GM12878 (cell line): ENCODE data around the gene C11orf42. TPM values are rescaled to one million over a fixed set of nuclear protein-coding genes. Genes with fewer than 3 reads are reported as not detected.

Experiments used
- ATAC-seq: fragments of 200-7000 bp; cut with Tn5 transposase; 3 replicates; pipeline ENCODE4 v1.9.1; 2020; ENCODE audit warnings: mild to moderate bottlenecking, moderate library complexity
- BruUV-seq: library from RNA; stranded (reverse); fragments of 400-500 nt; replicated peaks from 2 replicates; lab custom pipeline; 2021; lab: Mats Ljungman, UMichigan
- CTCF ChIA-PET: fragments of 300-600 bp; sonication (Branson Sonifier 250); formaldehyde crosslinking; extraction: SDS; loops from one replicate; lab custom pipeline; 2021; ENCODE audit warnings: inconsistent platforms; lab: Yijun Ruan, JAX
- POLR2A ChIA-PET: fragments of 350-600 bp; formaldehyde crosslinking; extraction: SDS; loops from one replicate; lab custom pipeline; 2021; ENCODE audit warnings: inconsistent platforms; lab: Charles Lee
- RAD21 ChIA-PET: fragments of 300-600 bp; sonication (Branson Sonifier 250); formaldehyde crosslinking; loops from one replicate; lab custom pipeline; 2023; ENCODE audit warnings: antibody characterized with exemption; ENCODE audit not compliant: unreplicated experiment; lab: Charles Lee
- SMC1A ChIA-PET: fragments of 300-600 bp; sonication (Branson Sonifier 250); formaldehyde crosslinking; loops from one replicate; lab custom pipeline; 2023; ENCODE audit not compliant: unreplicated experiment, uncharacterized antibody; lab: Charles Lee
- DNase-seq: peaks from one replicate; pipeline ENCODE4 v3.0.0-alpha.2; 2011; ENCODE audit warnings: low read depth, low spot score
- FAIRE-seq: peaks from 3 replicates; lab custom pipeline; 2011; peaks lifted over from hg19 to GRCh38; lab: Jason Lieb, UNC
- H2AFZ ChIP-seq: 2 replicates; pipeline ENCODE4 v1.6.0; 2011; ENCODE audit warnings: low read depth, low read length, control low read depth; ENCODE audit not compliant: control insufficient read depth
- H3K27ac ChIP-seq: 2 replicates; pipeline ENCODE4 v1.5.1; 2011; ENCODE audit warnings: control low read depth; ENCODE audit not compliant: control insufficient read depth, insufficient read depth
- H3K27me3 ChIP-seq, 2 experiments: replicated peaks in 1 of 2; 2 replicates each; pipeline versions ENCODE4 v1.6.0 to v1.6.1; 2011; ENCODE audit warnings: low read length in 1 of 2; ENCODE audit not compliant: control insufficient read depth in 2 of 2, insufficient read depth in 2 of 2
- H3K36me3 ChIP-seq, 2 experiments: 2 replicates each; pipeline ENCODE4 v1.5.1; 2011; ENCODE audit warnings: low read length in 1 of 2; ENCODE audit not compliant: control insufficient read depth in 2 of 2, insufficient read depth in 2 of 2
- H3K4me1 ChIP-seq: 2 replicates; pipeline ENCODE4 v1.6.1; 2011; ENCODE audit warnings: mild to moderate bottlenecking, low read length, moderate library complexity, mixed read lengths; ENCODE audit not compliant: control insufficient read depth, insufficient read depth
- H3K4me2 ChIP-seq: 2 replicates; pipeline ENCODE4 v1.6.0; 2011; ENCODE audit warnings: control low read depth; ENCODE audit not compliant: control insufficient read depth, insufficient read depth
- H3K4me3 ChIP-seq: fragments of 200-600 bp; sonication (generic); 2 replicates; pipeline ENCODE4 v1.5.1; 2016
- H3K79me2 ChIP-seq: 2 replicates; pipeline ENCODE4 v1.6.0; 2011; ENCODE audit warnings: low read length; ENCODE audit not compliant: control insufficient read depth, insufficient read depth
- H3K9ac ChIP-seq: 2 replicates; pipeline ENCODE4 v1.8.0; 2011; ENCODE audit warnings: low read length, control low read depth, mixed read lengths; ENCODE audit not compliant: control insufficient read depth, insufficient read depth
- H3K9me3 ChIP-seq: replicated peaks from 3 replicates; pipeline ENCODE4 v1.5.1; 2011; ENCODE audit warnings: mild to moderate bottlenecking, low read length; ENCODE audit not compliant: control insufficient read depth, insufficient read depth
- H4K20me1 ChIP-seq: 2 replicates; pipeline ENCODE4 v1.6.0; 2011; ENCODE audit not compliant: control insufficient read depth, insufficient read depth
- CBX3 ChIP-seq: fragments of 200-600 bp; sonication (generic); IDR thresholded peaks from 2 replicates; pipeline ENCODE4 v1.6.1; 2016; ENCODE audit warnings: low read depth, borderline replicate concordance
- CREB1 ChIP-seq: IDR thresholded peaks from 2 replicates; pipeline ENCODE4 v1.6.1; 2012; ENCODE audit warnings: low read depth, mild to moderate bottlenecking, inconsistent platforms
- KLF5 ChIP-seq: fragments of 450-650 bp; IDR thresholded peaks from 2 replicates; pipeline ENCODE4 v1.6.1; 2014; ENCODE audit warnings: mild to moderate bottlenecking; ENCODE audit not compliant: partially characterized antibody
- MEF2A ChIP-seq: IDR thresholded peaks from 2 replicates; pipeline ENCODE4 v1.6.1; 2011; ENCODE audit warnings: low read depth, mild to moderate bottlenecking, low read length, moderate library complexity; ENCODE audit not compliant: insufficient read depth
- NFYA ChIP-seq: IDR thresholded peaks from 2 replicates; pipeline ENCODE4 v1.6.1; 2011; ENCODE audit warnings: low read depth, mild to moderate bottlenecking, low read length, improper control_type of control experiment, borderline replicate concordance
- NR2F1 ChIP-seq: fragments of 450-650 bp; conservative IDR thresholded peaks from 2 replicates; pipeline ENCODE4 v1.6.1; 2017; ENCODE audit warnings: mild to moderate bottlenecking
- PML ChIP-seq: IDR thresholded peaks from 2 replicates; pipeline ENCODE4 v1.6.1; 2012; ENCODE audit warnings: low read length, inconsistent platforms
- RCOR1 ChIP-seq: conservative IDR thresholded peaks from 2 replicates; pipeline ENCODE4 v1.6.1; 2012; ENCODE audit warnings: low read depth, low read length, improper control_type of control experiment
- SMC3 ChIP-seq: IDR thresholded peaks from 2 replicates; pipeline ENCODE4 v1.6.1; 2011; ENCODE audit warnings: low read length, improper control_type of control experiment, borderline replicate concordance
- YY1 ChIP-seq: IDR thresholded peaks from 2 replicates; pipeline ENCODE4 v1.6.1; 2011; ENCODE audit warnings: low read depth, mild to moderate bottlenecking, low read length
- ZNF384 ChIP-seq: IDR thresholded peaks from 2 replicates; pipeline ENCODE4 v1.6.1; 2012; ENCODE audit warnings: low read depth, mild to moderate bottlenecking, low read length, improper control_type of control experiment, borderline replicate concordance
- ZZZ3 ChIP-seq: IDR thresholded peaks from 2 replicates; pipeline ENCODE4 v1.6.1; 2011; ENCODE audit warnings: low read depth; ENCODE audit not compliant: control insufficient read depth, insufficient read length
- WGBS: methylation state at CpG from one replicate; pipeline ENCODE4 v1.1.6; 2016; ENCODE audit warnings: low lambda C conversion rate; ENCODE audit not compliant: insufficient replicate concordance, insufficient coverage; ENCODE audit errors: missing lambda C conversion rate; 5-methylcytosine and 5-hydroxymethylcytosine counted together
- in situ Hi-C: fragments of 300-500 bp; cut with MboI; formaldehyde crosslinking; loops from 9 replicates; pipeline ENCODE4 v1.14.3; 2018; ENCODE audit warnings: mixed read lengths
- intact Hi-C: fragments of 100-400 bp; cut with micrococcal nuclease; formaldehyde crosslinking; loops from one replicate; pipeline ENCODE4 v1.14.2; 2022; ENCODE audit not compliant: unreplicated experiment
- polyA plus RNA-seq, 11 experiments: library from polyadenylated mRNA; depleted of rRNA in 4 of 11; unstranded in 6 of 11; stranded (reverse) in 5 of 11; fragments of >200 nt; fragmentation: Nextera tagmentation in 4 of 11; fragmentation: Illumina TruSeq in 1 of 11; extraction: Ambion mirVana in 4 of 11; extraction: Trizol in 1 of 11; gene quantifications; 1 replicate in 1 of 11; 2 replicates in 10 of 11; pipeline versions ENCODE4 v1.2.1 to v1.2.3, GENCODE V29; 2011 to 2016; ENCODE audit warnings: inconsistent platforms in 2 of 11, missing spikeins in 2 of 11, low read depth in 1 of 11
- total RNA-seq, 4 experiments: library from RNA; depleted of rRNA in 3 of 4; stranded (reverse); fragments of >200 nt in 3 of 4; fragmentation: Illumina TruSeq in 1 of 4; extraction: Trizol in 1 of 4; gene quantifications; 2 replicates each; pipeline versions ENCODE4 v1.2.1 to v1.2.3, GENCODE V29; 2013 to 2021
- TF ChIP-seq, protein P1 (sequence below): fragments of 450-650 bp; IDR thresholded peaks from 2 replicates; pipeline ENCODE4 v1.6.1; 2014; ENCODE audit warnings: mild to moderate bottlenecking
- TF ChIP-seq, protein P2 (sequence below): fragments of 450-650 bp; IDR thresholded peaks from 2 replicates; pipeline ENCODE4 v1.6.1; 2016; ENCODE audit warnings: mild to moderate bottlenecking
- TF ChIP-seq, protein P3 (sequence below): IDR thresholded peaks from 2 replicates; pipeline ENCODE4 v1.6.1; 2012; ENCODE audit warnings: low read depth, low read length, improper control_type of control experiment
- TF ChIP-seq, protein P4 (sequence below): IDR thresholded peaks from 2 replicates; pipeline ENCODE4 v1.6.1; 2011; ENCODE audit warnings: low read depth, low read length, improper control_type of control experiment, borderline replicate concordance
- TF ChIP-seq, protein P5 (sequence below): IDR thresholded peaks from 2 replicates; pipeline ENCODE4 v1.6.1; 2012; ENCODE audit warnings: low read length, inconsistent platforms

The C11orf42 gene
- total and polyA plus RNA-seq, 10 of the 15 experiments (the other 5 are each of a cell fraction or from before 2014, with no cell fraction given), result 0.19 TPM; not detected in 9

DNA sequence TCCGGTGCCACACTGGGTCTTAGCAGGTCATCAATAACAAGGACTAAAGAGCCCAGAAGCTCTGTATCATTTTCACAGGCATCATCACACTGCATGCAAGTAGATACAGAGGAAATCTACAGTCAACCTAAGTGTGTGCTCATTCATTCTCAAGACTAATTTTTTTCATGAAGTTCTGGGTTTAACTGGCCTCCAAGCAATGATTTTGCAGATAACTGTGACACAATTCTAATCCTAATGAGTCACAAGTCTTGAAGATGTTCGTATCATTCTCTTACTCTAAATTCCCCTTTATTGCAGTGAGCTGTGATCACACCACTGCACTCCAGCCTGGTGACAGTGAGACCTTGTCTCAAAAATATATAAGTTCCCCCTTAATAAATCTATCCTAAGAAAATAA is 3.9 kb upstream of the C11orf42 start:
- no peak overlapping the region for H3K4me3 ChIP-seq
- H3K9me3 ChIP-seq, result no peaks in the 10 kb centered on the region
- H3K27ac ChIP-seq, result no peak overlapping the region
- H3K79me2 ChIP-seq, result no peaks in the 10 kb centered on the region
- ATAC-seq, result peak; percentile 27
- H3K36me3 ChIP-seq, result no peaks in the 10 kb centered on the region
- in situ Hi-C loops (no loop called here), intact Hi-C loops (no loop called here)
- no peak overlapping the region for H3K4me2 ChIP-seq
- H4K20me1 ChIP-seq, result no peaks in the 10 kb centered on the region
- no peak for FAIRE-seq
- SMC1A ChIA-PET, result interaction anchor here (0.6 to 1.1 kb wide), 3 partner anchors 15 to 161 kb away, joined by 3 read pairs; no protein-coding TSS in a partner anchor
- BruUV-seq, result no TSS peak
- TF ChIP-seq KLF5, result no peak
- no peak for TF ChIP-seq CREB1
- TF ChIP-seq YY1, result no peak
- TF ChIP-seq PML, result no peak
- no peak for TF ChIP-seq NFYA
- no peak for TF ChIP-seq ZNF384
- TF ChIP-seq SMC3, result no peak
- no peak for TF ChIP-seq MEF2A
- TF ChIP-seq, protein P1, sequence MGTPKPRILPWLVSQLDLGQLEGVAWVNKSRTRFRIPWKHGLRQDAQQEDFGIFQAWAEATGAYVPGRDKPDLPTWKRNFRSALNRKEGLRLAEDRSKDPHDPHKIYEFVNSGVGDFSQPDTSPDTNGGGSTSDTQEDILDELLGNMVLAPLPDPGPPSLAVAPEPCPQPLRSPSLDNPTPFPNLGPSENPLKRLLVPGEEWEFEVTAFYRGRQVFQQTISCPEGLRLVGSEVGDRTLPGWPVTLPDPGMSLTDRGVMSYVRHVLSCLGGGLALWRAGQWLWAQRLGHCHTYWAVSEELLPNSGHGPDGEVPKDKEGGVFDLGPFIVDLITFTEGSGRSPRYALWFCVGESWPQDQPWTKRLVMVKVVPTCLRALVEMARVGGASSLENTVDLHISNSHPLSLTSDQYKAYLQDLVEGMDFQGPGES, result no peak
- no peak for TF ChIP-seq NR2F1
- TF ChIP-seq, protein P2, sequence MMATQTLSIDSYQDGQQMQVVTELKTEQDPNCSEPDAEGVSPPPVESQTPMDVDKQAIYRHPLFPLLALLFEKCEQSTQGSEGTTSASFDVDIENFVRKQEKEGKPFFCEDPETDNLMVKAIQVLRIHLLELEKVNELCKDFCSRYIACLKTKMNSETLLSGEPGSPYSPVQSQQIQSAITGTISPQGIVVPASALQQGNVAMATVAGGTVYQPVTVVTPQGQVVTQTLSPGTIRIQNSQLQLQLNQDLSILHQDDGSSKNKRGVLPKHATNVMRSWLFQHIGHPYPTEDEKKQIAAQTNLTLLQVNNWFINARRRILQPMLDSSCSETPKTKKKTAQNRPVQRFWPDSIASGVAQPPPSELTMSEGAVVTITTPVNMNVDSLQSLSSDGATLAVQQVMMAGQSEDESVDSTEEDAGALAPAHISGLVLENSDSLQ, result no peak
- TF ChIP-seq, protein P3, sequence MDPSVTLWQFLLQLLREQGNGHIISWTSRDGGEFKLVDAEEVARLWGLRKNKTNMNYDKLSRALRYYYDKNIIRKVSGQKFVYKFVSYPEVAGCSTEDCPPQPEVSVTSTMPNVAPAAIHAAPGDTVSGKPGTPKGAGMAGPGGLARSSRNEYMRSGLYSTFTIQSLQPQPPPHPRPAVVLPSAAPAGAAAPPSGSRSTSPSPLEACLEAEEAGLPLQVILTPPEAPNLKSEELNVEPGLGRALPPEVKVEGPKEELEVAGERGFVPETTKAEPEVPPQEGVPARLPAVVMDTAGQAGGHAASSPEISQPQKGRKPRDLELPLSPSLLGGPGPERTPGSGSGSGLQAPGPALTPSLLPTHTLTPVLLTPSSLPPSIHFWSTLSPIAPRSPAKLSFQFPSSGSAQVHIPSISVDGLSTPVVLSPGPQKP, result no peak
- TF ChIP-seq CBX3, result no peak
- TF ChIP-seq RCOR1, result no peak
- TF ChIP-seq, protein P4, sequence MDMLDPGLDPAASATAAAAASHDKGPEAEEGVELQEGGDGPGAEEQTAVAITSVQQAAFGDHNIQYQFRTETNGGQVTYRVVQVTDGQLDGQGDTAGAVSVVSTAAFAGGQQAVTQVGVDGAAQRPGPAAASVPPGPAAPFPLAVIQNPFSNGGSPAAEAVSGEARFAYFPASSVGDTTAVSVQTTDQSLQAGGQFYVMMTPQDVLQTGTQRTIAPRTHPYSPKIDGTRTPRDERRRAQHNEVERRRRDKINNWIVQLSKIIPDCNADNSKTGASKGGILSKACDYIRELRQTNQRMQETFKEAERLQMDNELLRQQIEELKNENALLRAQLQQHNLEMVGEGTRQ, result no peak
- no peak for TF ChIP-seq ZZZ3
- TF ChIP-seq, protein P5, sequence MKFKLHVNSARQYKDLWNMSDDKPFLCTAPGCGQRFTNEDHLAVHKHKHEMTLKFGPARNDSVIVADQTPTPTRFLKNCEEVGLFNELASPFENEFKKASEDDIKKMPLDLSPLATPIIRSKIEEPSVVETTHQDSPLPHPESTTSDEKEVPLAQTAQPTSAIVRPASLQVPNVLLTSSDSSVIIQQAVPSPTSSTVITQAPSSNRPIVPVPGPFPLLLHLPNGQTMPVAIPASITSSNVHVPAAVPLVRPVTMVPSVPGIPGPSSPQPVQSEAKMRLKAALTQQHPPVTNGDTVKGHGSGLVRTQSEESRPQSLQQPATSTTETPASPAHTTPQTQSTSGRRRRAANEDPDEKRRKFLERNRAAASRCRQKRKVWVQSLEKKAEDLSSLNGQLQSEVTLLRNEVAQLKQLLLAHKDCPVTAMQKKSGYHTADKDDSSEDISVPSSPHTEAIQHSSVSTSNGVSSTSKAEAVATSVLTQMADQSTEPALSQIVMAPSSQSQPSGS, result no peak
- RAD21 ChIA-PET, result interaction anchor here (0.8 to 1.1 kb wide), 2 partner anchors 27 to 28 kb away, joined by 3 to 4 read pairs; no protein-coding TSS in a partner anchor
- DNase-seq, result no peak
- no peak overlapping the region for H3K9ac ChIP-seq
- no peaks in the 10 kb centered on the region for H3K27me3 ChIP-seq
- POLR2A ChIA-PET, result interaction anchor here (0.5 kb wide), 1 partner anchor 30 kb away, joined by 3 read pairs; no protein-coding TSS in a partner anchor
- H2AFZ ChIP-seq, result no peak overlapping the region
- WGBS, result 75% methylated on average over 2 of the region's 2 CpGs
- peaks cover 9% of the 10 kb centered on the region for H3K4me1 ChIP-seq
- CTCF ChIA-PET, result no interaction called here
